GM12891 (cell line): Measurements from ENCODE around the gene USP6NL.

Experiments
- PAX5 ChIP-seq: IDR thresholded peaks from 2 replicates; pipeline ENCODE4 v1.6.1; 2011; ENCODE audit warnings: low read length, moderate library complexity, mild to moderate bottlenecking; ENCODE audit not compliant: insufficient read depth, severe bottlenecking
- POLR2A ChIP-seq: IDR thresholded peaks from 2 replicates; pipeline ENCODE4 v1.6.1; 2011; ENCODE audit warnings: low read depth, low read length, control low read depth
- POLR2AphosphoS5 ChIP-seq: IDR thresholded peaks from 2 replicates; pipeline ENCODE4 v1.6.1; 2011; ENCODE audit warnings: low read depth, low read length, control low read depth
- POU2F2 ChIP-seq: IDR thresholded peaks from 2 replicates; pipeline ENCODE4 v1.6.1; 2011; ENCODE audit warnings: low read depth, mild to moderate bottlenecking, control low read depth, low read length, moderate library complexity
- SPI1 ChIP-seq: IDR thresholded peaks from 2 replicates; pipeline ENCODE4 v1.6.1; 2011; ENCODE audit warnings: low read depth, low read length, control low read depth
- TAF1 ChIP-seq: IDR thresholded peaks from 2 replicates; pipeline ENCODE4 v1.6.1; 2011; ENCODE audit warnings: low read depth, low read length, control low read depth

DNA sequence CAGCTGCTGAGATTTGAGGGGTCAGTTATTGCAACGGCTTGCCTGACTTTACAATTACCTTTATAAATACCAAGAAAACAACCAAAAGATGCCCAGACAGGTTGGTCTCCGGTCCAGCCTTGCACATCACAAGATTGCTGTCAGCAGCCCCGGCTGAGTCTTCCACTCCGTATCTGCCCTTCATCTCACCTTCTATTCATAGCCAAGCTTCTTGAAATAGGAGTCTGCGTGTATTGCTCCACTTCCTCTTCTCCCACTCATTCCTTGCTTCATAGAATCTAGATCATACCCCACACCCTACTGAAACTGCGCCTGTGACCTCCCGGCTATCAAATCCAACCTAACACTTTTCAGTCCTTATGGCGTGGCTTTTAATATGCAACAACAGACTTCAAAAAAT is 31.1 kb upstream of the USP6NL start:
- TF ChIP-seq POLR2A: no peak
- no peak for TF ChIP-seq POLR2AphosphoS5
- TF ChIP-seq POU2F2: no peak
- TF ChIP-seq TAF1: no peak
- peak; percentile 72 for TF ChIP-seq SPI1
- TF ChIP-seq PAX5: no peak
